Lower lobe of right lung (tissue), 2 donors: Measurements from ENCODE around the gene IL1RAPL1. TPM values are rescaled to one million over a fixed set of nuclear protein-coding genes. Genes with fewer than 3 reads are reported as not detected.

Source experiments
- ATAC-seq, 2 donors: fragments of 200-7000 bp; cut with Tn5 transposase; one replicate each; pipeline ENCODE4 v1.9.1; 2020 to 2022; ENCODE audit warnings: mild to moderate bottlenecking in 2 of 2, moderate library complexity in 2 of 2
- DNase-seq: peaks from one replicate; pipeline ENCODE4 v3.0.0-alpha.2; 2020
- H3K27ac ChIP-seq: fragments of 200-600 bp; one replicate; pipeline ENCODE4 v1.8.0; 2022
- H3K27me3 ChIP-seq: fragments of 200-600 bp; one replicate; pipeline ENCODE4 v1.8.0; 2022; ENCODE audit warnings: low read depth
- H3K36me3 ChIP-seq: fragments of 200-600 bp; one replicate; pipeline ENCODE4 v1.8.0; 2022; ENCODE audit warnings: mild to moderate bottlenecking
- H3K4me1 ChIP-seq: fragments of 200-600 bp; one replicate; pipeline ENCODE4 v1.8.0; 2022
- H3K4me3 ChIP-seq: fragments of 200-600 bp; one replicate; pipeline ENCODE4 v1.8.0; 2022; ENCODE audit warnings: mild to moderate bottlenecking
- H3K9me3 ChIP-seq: fragments of 200-600 bp; one replicate; pipeline ENCODE4 v1.8.0; 2022
- intact Hi-C: fragments of 100-400 bp; cut with DNase I; formaldehyde crosslinking; loops from one replicate; pipeline ENCODE4 v1.11.0; 2022
- total RNA-seq: library from RNA; stranded (reverse); fragmentation: NEBNext Ultra II Directional; extraction: Animal tissue kit (Norgen Biotek cat#: 25700); gene quantifications from one replicate; pipeline ENCODE4 v1.2.1, GENCODE V29; 2021
- TF ChIP-seq, protein P1 (sequence below): fragments of 200-600 bp; IDR thresholded peaks from one replicate; pipeline ENCODE4 v1.8.0; 2022; ENCODE audit warnings: antibody characterized with exemption, mild to moderate bottlenecking
- donor health status: DM: no; HTN: yes; CAD: no; lungs with severe emphysema.

IL1RAPL1 gene
- total RNA-seq, 1 donor from 2014 or later: not detected

- Histone ChIP-seq H3K27me3 (no peaks in the 10 kb centered on the region), H3K4me1 (no peaks in the 10 kb centered on the region), H3K9me3 (no peaks in the 10 kb centered on the region), H3K4me3 (no peak overlapping the region), H3K27ac (no peak overlapping the region), H3K36me3 (no peaks in the 10 kb centered on the region)
- DNase-seq: no peak
- TF ChIP-seq, protein P1, sequence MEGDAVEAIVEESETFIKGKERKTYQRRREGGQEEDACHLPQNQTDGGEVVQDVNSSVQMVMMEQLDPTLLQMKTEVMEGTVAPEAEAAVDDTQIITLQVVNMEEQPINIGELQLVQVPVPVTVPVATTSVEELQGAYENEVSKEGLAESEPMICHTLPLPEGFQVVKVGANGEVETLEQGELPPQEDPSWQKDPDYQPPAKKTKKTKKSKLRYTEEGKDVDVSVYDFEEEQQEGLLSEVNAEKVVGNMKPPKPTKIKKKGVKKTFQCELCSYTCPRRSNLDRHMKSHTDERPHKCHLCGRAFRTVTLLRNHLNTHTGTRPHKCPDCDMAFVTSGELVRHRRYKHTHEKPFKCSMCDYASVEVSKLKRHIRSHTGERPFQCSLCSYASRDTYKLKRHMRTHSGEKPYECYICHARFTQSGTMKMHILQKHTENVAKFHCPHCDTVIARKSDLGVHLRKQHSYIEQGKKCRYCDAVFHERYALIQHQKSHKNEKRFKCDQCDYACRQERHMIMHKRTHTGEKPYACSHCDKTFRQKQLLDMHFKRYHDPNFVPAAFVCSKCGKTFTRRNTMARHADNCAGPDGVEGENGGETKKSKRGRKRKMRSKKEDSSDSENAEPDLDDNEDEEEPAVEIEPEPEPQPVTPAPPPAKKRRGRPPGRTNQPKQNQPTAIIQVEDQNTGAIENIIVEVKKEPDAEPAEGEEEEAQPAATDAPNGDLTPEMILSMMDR: no peak
- no peak for ATAC-seq
- intact Hi-C loops: no loop called here
These were observed 810.3 kb downstream of the IL1RAPL1 start for GRCh38 chrX:29397506-29397905.

DNA sequence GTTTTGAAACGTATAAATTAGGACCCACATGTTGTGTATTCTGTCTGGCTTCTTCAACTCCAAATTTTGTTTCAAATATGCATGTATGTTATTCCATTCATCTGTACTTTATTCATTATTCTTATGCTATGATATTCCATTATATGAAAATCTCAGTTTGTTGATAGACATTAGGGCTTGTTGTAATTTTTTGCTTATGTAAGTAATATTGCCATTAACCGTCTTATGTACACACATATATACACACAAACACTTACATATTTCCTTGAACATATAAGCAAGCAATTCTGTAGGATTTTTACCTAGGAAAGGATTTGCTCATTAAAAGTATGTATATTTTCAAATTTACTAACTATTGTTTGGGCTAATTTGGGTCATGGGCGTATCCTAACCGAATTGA, 820.1 kb downstream of the IL1RAPL1 start:
- Histone ChIP-seq H3K27me3 (no peaks in the 10 kb centered on the region), H3K36me3 (no peaks in the 10 kb centered on the region), H3K27ac (no peak overlapping the region), H3K9me3 (no peaks in the 10 kb centered on the region), H3K4me1 (no peaks in the 10 kb centered on the region), H3K4me3 (no peak overlapping the region)
- intact Hi-C loops: no loop called here
- DNase-seq: no peak
- ATAC-seq: no peak
- TF ChIP-seq, protein P1: no peak

GRCh38 chrX:29419774-29420553, 832.7 kb downstream of the IL1RAPL1 start:
- H3K27me3 ChIP-seq: no peaks in the 10 kb centered on the region
- H3K27ac ChIP-seq: no peak overlapping the region
- no peaks in the 10 kb centered on the region for H3K9me3 ChIP-seq
- intact Hi-C loops: no loop called here
- peak; percentile 35 to 72 for ATAC-seq
- H3K4me1 ChIP-seq: no peaks in the 10 kb centered on the region
- H3K4me3 ChIP-seq: no peak overlapping the region
- DNase-seq: no peak
- H3K36me3 ChIP-seq: no peaks in the 10 kb centered on the region
- TF ChIP-seq, protein P1: no peak

- Histone ChIP-seq H3K4me3 (no peak overlapping the region), H3K27me3 (no peaks in the 10 kb centered on the region), H3K36me3 (no peaks in the 10 kb centered on the region), H3K27ac (no peak overlapping the region), H3K4me1 (no peaks in the 10 kb centered on the region), H3K9me3 (no peaks in the 10 kb centered on the region)
- TF ChIP-seq, protein P1: no peak
- DNase-seq (no peak), ATAC-seq (no peak)
- intact Hi-C loops: no loop called here
These were observed 834.8 kb downstream of the IL1RAPL1 start for GRCh38 chrX:29422034-29422433.

- intact Hi-C loops: no loop called here
- H3K27ac ChIP-seq: no peak overlapping the region
- H3K9me3 ChIP-seq: no peaks in the 10 kb centered on the region
- TF ChIP-seq, protein P1: no peak
- H3K27me3 ChIP-seq: no peaks in the 10 kb centered on the region
- ATAC-seq (no peak), DNase-seq (no peak)
- no peaks in the 10 kb centered on the region for H3K36me3 ChIP-seq
- no peaks in the 10 kb centered on the region for H3K4me1 ChIP-seq
- no peak overlapping the region for H3K4me3 ChIP-seq
These were observed 844.6 kb downstream of the IL1RAPL1 start for GRCh38 chrX:29431895-29432294.
